ENCODE measurements around the gene DENND5A.

- TF ChIP-seq, protein P1, sequence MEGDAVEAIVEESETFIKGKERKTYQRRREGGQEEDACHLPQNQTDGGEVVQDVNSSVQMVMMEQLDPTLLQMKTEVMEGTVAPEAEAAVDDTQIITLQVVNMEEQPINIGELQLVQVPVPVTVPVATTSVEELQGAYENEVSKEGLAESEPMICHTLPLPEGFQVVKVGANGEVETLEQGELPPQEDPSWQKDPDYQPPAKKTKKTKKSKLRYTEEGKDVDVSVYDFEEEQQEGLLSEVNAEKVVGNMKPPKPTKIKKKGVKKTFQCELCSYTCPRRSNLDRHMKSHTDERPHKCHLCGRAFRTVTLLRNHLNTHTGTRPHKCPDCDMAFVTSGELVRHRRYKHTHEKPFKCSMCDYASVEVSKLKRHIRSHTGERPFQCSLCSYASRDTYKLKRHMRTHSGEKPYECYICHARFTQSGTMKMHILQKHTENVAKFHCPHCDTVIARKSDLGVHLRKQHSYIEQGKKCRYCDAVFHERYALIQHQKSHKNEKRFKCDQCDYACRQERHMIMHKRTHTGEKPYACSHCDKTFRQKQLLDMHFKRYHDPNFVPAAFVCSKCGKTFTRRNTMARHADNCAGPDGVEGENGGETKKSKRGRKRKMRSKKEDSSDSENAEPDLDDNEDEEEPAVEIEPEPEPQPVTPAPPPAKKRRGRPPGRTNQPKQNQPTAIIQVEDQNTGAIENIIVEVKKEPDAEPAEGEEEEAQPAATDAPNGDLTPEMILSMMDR (IDR thresholded peaks at IDR 0.05; ENCODE audit: borderline replicate concordance, extremely low read depth, low read length, poor library complexity, severe bottlenecking), result no peak
- no peak for TF ChIP-seq EZH2 (IDR thresholded peaks at IDR 0.05; ENCODE audit: borderline replicate concordance, low read depth, low read length, severe bottlenecking)
Observed at GRCh38 chr11:9259981-9260837, 4.9 kb downstream of the DENND5A start.
